ENCODE measurements around the gene NTHL1. TPM values are rescaled to one million over a fixed set of nuclear protein-coding genes. Genes with fewer than 3 reads are reported as not detected.

NTHL1 gene
- total and polyA plus RNA-seq, 2 of the 4 experiments (the other 2 are of a cell fraction): 22.8 to 28.0 TPM

DNA sequence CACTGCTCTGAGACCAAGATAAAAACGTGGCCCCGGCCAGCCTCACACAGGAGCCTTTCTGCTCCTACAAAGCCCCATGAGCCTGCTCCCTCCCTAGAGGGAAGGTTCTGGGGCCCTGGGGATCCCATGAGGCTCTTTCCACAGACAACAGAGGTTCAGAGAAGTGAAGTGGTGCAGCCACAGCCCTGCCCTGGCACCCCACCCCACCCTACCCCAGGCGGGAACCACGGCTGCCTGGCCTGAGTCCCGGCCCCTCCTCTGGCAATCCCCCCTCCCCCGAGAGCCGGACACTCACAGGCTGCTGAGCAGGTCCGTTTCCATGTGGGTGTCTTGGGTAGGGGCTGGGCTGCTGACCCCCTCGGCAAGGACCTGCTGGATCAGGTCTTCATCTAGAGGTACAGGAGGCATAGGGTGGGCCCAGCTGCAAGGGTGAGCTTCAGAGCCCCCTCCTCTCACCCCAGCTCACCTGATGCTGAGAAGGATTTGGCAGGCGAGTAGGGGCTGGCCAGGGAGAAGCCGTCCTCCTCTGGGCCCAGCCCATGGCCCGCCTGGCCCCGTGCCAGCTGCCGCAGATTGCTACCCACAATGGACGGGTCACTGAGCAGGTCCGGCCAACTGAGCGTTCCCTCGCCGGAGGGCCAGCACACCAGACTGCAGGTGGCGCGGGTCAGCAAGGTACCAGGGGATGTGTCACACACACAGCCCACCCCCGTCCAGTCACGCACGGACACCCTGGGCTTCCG, 49.4 kb upstream of the NTHL1 start:
- no peaks in the 10 kb centered on the region for H3K27me3 ChIP-seq (ENCODE audit: control insufficient read depth, insufficient read depth, low read length)
- no peak overlapping the region for H2BK15ac ChIP-seq (ENCODE audit: low read depth, low read length)
- ChIA-PET CTCF (no interaction called here), POLR2A (ENCODE audit: unreplicated experiment) (no interaction called here)
- in situ Hi-C loops (cut with MboI; ENCODE audit: low sequenced_read_pairs) (no loop called here), dilution Hi-C loops (cut with HindIII; ENCODE audit: low sequenced_read_pairs, unreplicated experiment) (no loop called here), intact Hi-C loops (cut with micrococcal nuclease) (no loop called here)
- H4K5ac ChIP-seq (ENCODE audit: low read depth, low read length): no peak overlapping the region
- no peak overlapping the region for H3K56ac ChIP-seq (ENCODE audit: extremely low read depth, insufficient read depth, low read length)
- no peak overlapping the region for H2AK9ac ChIP-seq (replicated peaks; ENCODE audit: low read depth, low read length, poor library complexity)
- H3K23ac ChIP-seq (ENCODE audit: low read depth, low read length): no peak overlapping the region
- H3K9ac ChIP-seq (ENCODE audit: low read depth, low read length): no peak overlapping the region
- no peak overlapping the region for H2BK5ac ChIP-seq (ENCODE audit: low read depth, low read length, poor library complexity, severe bottlenecking)
- no peak overlapping the region for H3K27ac ChIP-seq (ENCODE audit: insufficient read depth, low read length)
- 0 out of 2 replicates have a peak, but pooled peaks cover 2% of the 10 kb centered on the region for H3K9me1 ChIP-seq (ENCODE audit: insufficient read depth, low read length)
- H3K9me3 ChIP-seq (ENCODE audit: control insufficient read depth, insufficient read depth, low read length): no peaks in the 10 kb centered on the region
- H3K36me3 ChIP-seq (ENCODE audit: control insufficient read depth, insufficient read depth, low read length): peaks cover 64% of the 10 kb centered on the region
- H2BK120ac ChIP-seq (ENCODE audit: low read depth, low read length): no peak overlapping the region
- H3K14ac ChIP-seq (replicated peaks; ENCODE audit: low read depth, low read length): no peak overlapping the region
- H3K18ac ChIP-seq (ENCODE audit: low read depth, low read length): no peak overlapping the region
- no peak for DNase-seq
- H4K91ac ChIP-seq (ENCODE audit: insufficient read depth, low read depth, low read length): no peak overlapping the region
- H2AFZ ChIP-seq (replicated peaks; ENCODE audit: low read length, poor library complexity): no peak overlapping the region
- no peaks in the 10 kb centered on the region for H3K4me1 ChIP-seq (ENCODE audit: control insufficient read depth, insufficient read depth, low read length)
- H3K4me2 ChIP-seq (ENCODE audit: low read depth, low read length): no peak overlapping the region
- 74% methylated on average over 5 of the region's 25 CpGs; no CpG with 5 or more reads in 1 of the 2 experiments for WGBS, 2 experiments (ENCODE audit: extremely low coverage in 2 of 2, insufficient read length in 1 of 2)
- no peak overlapping the region for H2AK5ac ChIP-seq (ENCODE audit: low read depth, low read length)
- BruUV-seq (replicated peaks): no TSS peak
- H3K79me1 ChIP-seq (ENCODE audit: low read depth in 1 of 2, low read length in 2 of 2): peaks cover 11 to 29% of the 10 kb centered on the region in 2 experiments
- H3K4me3 ChIP-seq (ENCODE audit: insufficient read depth, low read depth, low read length): no peak overlapping the region
- TF ChIP-seq, protein P1, sequence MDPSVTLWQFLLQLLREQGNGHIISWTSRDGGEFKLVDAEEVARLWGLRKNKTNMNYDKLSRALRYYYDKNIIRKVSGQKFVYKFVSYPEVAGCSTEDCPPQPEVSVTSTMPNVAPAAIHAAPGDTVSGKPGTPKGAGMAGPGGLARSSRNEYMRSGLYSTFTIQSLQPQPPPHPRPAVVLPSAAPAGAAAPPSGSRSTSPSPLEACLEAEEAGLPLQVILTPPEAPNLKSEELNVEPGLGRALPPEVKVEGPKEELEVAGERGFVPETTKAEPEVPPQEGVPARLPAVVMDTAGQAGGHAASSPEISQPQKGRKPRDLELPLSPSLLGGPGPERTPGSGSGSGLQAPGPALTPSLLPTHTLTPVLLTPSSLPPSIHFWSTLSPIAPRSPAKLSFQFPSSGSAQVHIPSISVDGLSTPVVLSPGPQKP (IDR thresholded peaks at IDR 0.05; ENCODE audit: borderline replicate concordance, low read depth, low read length): no peak
- no peak for TF ChIP-seq BHLHE40 (IDR thresholded peaks at IDR 0.05; ENCODE audit: low read depth, low read length)
- TF ChIP-seq NFE2L2 (IDR thresholded peaks at IDR 0.05; ENCODE audit: low read depth, low read length): no peak
- TF ChIP-seq CEBPB (IDR thresholded peaks at IDR 0.05; ENCODE audit: low read depth, low read length): no peak
- TF ChIP-seq CHD1 (IDR thresholded peaks at IDR 0.05; ENCODE audit: low read depth, low read length): no peak
- TF ChIP-seq, protein P2, sequence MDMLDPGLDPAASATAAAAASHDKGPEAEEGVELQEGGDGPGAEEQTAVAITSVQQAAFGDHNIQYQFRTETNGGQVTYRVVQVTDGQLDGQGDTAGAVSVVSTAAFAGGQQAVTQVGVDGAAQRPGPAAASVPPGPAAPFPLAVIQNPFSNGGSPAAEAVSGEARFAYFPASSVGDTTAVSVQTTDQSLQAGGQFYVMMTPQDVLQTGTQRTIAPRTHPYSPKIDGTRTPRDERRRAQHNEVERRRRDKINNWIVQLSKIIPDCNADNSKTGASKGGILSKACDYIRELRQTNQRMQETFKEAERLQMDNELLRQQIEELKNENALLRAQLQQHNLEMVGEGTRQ (IDR thresholded peaks at IDR 0.05; ENCODE audit: low read depth, low read length): no peak
- peaks cover 14% of the 10 kb centered on the region for H4K20me1 ChIP-seq (ENCODE audit: insufficient read depth, low read length)
- H3K4ac ChIP-seq (ENCODE audit: low read depth, low read length): no peak overlapping the region
- no peak overlapping the region for H4K8ac ChIP-seq (ENCODE audit: low read depth in 2 of 2, low read length in 2 of 2)
- H2BK20ac ChIP-seq (ENCODE audit: low read depth, low read length): no peak overlapping the region
- ATAC-seq (ENCODE audit: low read depth): no peak
